Jurkat, Clone E6-1 (cell line): ENCODE measurements around the gene TESK2.

ENCODE experiments used
- DNase-seq: peaks from one replicate; pipeline ENCODE4 v3.0.0-alpha.2; 2011; ENCODE audit warnings: low read depth, low spot score
- H3K4me3 ChIP-seq: 2 replicates; pipeline ENCODE4 v1.5.1; 2011; ENCODE audit warnings: mild to moderate bottlenecking, low read length, control low read depth, moderate library complexity

The TESK2 gene

DNA sequence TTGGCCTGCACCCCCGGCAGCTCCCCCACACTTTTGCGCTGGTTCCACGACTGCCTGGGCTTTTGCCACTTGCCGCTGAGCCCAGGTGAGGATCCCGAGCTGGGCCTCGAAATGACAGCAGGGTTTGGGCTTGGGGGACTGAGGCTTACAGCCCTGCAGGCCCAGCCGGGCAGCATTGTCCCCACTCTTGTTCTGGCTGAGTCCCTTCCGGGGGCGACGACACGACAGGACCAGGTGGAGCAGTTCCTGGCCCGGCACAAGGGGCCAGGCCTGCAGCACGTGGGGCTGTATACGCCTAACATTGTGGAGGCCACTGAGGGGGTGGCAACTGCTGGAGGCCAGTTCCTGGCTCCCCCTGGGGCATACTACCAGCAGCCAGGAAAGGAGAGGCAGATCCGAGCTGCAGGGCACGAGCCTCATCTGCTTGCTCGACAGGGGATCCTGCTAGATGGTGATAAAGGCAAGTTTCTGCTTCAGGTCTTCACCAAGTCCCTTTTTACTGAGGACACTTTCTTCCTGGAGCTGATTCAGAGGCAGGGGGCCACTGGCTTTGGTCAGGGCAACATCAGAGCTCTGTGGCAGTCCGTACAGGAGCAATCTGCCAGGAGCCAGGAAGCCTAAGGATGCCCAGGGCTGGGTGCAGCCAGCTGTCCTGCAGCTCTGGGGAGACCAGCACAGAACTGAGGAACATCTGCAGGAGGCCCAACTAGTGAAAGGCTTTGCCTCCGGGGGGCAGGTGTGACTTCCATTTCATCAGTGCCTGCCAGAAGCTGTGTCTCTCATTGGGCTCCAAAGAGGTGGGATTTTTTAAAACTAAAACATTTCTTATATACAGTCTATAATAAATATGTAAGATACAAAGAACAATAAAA, 163.1 kb downstream of the TESK2 start:
- H3K4me3 ChIP-seq, result no peak overlapping the region
- no peak for DNase-seq

DNA sequence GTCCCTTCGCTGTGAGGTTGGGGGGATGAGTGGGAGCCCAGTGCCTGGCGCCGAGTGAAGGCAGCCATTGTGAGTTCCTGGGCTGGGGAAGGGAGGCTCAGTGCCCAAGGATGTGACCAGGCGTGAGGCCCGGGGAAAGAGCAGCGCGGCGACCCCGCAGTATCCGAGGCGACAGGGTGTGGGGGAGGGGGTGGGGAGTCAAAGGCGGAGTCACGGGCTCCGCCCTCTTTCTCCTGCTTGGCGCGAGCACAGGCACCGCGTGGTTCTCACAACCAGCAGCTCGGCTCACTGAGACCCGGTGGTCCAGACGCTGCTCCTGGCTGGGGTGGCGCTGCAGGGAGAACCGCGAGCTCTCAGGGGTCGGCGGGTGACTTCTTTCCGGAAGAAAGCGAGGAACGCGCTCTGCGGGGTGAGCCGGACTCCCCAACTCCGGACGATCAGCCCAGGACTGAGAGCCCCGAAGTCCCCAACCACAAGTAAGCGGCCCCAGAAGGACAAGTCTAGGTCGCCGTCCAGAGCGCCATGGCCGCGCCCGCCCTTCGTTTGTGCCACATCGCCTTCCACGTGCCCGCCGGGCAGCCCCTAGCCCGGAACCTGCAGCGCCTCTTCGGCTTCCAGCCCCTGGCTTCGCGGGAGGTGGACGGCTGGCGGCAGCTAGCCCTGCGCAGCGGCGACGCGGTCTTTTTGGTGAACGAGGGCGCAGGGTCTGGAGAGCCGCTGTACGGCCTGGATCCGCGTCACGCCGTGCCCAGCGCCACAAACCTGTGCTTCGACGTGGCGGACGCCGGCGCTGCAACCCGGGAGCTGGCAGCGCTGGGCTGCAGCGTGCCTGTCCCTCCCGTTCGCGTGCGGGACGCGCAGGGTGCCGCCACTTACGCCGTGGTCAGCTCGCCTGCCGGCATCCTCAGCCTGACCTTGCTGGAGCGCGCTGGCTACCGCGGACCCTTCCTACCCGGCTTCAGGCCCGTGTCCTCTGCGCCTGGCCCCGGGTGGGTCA, 164.0 kb downstream of the TESK2 start, which contains the start of gene HPDL:
TSS of gene HPDL (plus strand) at position 269 of the 997 bp plus-strand sequence. CDS start at position 523, 254 bp downstream.
- no peak within 1 kb of the TSS for H3K4me3 ChIP-seq
- no peak for DNase-seq

DNA sequence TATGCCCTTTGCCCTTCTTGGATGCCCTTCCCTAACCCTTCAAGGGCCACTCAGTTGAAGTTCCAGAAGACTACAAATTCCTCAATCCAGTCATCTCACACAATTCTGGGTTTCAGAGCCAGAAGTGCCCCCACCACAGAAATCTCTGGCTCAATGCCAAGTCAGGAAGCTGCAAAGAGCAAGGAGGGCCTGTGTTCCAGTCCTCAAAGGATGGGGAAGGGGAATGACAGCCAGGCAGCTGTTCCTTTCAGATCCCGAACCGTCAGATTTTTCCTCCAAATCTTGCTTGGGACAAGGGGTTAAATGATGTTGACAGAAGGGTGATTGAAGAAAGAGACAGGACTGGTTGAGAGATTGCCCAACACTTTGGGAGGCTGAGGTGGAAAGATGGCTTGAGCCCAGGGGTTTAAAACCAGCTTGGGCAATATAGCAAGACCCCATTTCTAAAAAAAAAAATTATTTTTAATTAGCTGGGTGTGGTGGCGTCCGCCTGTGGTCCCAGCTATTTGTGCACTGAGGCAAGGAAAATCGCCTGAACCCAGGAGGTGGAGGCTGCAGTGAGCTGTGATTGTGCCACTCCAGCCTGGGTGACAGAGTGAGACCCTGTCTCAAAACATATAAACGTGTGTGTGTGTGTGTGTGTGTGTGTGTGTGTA, 165.0 kb downstream of the TESK2 start:
- DNase-seq, result no peak
- no peak overlapping the region for H3K4me3 ChIP-seq

DNA sequence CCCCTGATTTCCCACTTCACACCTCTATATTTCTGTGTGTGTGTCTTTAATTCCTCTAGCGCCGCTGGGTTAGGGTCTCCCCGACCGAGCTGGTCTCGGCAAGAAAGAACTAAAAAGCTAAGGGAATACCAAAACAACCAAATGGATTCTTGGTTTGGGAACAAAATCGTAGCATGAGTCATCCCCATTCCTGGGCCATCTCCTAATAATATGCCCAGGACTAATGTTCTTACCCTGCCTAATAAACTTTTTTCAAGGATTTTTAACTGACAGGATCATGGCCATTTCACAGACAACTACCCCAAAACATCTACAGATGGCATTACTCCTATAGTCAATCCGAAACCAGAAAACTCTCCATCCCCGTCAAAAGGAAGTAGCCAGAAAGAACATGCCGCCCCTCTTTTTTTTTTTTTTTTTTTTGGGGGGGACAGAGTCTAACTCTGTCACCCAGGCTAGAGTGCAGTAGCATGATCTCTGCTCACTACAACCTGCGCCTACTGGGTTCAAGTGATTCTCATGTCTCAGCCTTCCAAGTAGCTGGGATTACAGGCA, 168.4 kb downstream of the TESK2 start:
- no peak for DNase-seq
- no peak overlapping the region for H3K4me3 ChIP-seq

DNA sequence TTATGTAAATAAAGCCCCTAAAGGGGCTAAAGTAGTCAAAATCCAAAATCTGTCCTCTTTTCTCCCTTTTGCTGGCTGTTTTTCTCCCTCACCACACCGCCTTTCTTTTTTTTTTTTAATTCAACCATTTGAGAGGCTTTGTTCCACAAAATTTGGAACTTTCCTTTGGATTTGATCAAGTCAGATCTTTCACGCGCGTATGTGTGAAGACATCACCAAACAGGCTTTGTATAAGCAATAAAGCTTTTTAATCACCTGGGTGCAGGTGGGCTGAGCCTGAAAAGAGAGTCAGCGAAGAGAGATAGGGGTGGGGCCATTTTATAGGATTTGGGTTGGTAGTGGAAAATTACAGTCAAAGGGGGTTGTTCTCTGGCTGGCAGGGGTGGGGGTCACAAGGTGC, 169.5 kb downstream of the TESK2 start:
- no peak overlapping the region for H3K4me3 ChIP-seq
- DNase-seq, result no peak

DNA sequence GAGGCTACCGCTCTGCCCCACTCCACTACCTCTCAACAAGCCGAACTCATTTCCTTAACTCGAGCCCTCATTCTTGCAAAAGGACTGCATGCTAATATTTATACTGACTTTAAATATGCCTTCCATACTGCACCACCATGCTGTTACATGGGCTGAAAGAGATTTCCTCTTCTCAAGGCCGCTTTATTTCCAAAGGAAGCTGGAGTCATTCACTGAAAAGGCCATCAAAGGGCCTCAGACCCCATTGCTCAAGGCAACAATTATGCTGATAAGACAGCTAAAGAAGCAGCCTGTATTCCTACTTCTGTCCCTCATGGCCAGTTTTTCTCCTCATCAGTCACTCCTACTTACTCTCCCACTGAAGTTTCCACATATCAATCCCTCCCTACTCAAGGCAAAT, 171.2 kb downstream of the TESK2 start:
- no peak overlapping the region for H3K4me3 ChIP-seq
- no peak for DNase-seq

DNA sequence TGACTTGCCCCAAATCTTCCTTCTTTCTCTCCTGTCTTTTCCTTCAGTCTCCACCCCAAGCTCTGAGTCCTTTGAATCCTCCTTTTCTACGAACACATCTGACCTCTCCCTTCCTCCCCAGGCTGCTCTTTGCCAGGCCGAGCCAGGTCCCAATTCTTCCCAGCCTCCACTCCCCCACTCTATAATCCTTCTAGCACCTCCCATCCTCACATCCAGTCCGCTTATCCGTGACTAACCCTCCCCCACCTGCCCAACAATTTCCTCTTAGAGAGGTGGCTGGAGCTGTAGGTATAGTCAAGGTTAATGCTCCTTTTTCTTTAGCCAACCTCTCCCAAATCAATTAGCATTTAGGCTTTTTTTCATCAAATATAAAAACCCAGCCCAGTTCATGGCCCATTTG, 173.8 kb downstream of the TESK2 start:
- H3K4me3 ChIP-seq, result no peak overlapping the region
- DNase-seq, result no peak

DNA sequence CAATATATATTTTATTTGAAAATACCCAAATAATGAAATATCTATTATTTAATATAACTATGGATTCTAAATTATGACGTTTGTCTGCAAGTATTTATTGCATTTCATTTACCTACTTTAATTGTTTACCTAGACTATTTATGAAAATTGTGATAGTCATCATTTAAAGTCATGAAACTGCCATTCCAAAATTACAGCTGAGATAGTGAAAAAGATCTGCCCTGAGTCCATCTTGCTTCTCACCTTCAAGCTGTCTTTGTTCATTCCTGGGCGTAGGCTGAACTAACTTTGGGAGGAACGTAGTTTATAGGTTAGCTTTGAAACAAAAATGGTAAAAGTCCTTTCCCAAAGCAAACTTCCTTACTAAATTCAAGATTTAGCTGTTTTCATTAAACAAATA, 176.7 kb downstream of the TESK2 start:
- DNase-seq, result no peak
- H3K4me3 ChIP-seq, result no peak overlapping the region

DNA sequence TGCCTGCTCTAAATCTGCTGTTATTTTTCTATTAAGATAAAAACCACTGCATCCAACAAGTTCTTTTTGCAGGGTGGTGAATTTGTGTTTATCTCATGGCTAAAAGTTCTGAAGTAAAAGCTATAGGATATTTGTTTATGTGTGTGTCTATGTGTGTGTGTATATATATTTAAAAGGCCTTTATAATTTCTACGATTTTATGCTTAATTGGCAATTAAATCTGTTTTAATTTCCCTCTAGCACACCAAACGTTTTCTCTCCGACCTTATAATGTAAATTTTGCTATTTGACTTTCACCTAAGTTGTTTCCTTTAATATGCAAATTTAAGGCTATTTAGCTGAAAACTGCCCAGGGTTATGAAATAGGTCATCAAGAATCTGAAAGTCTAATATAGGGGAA, 184.1 kb downstream of the TESK2 start:
- no peak overlapping the region for H3K4me3 ChIP-seq
- DNase-seq, result no peak

DNA sequence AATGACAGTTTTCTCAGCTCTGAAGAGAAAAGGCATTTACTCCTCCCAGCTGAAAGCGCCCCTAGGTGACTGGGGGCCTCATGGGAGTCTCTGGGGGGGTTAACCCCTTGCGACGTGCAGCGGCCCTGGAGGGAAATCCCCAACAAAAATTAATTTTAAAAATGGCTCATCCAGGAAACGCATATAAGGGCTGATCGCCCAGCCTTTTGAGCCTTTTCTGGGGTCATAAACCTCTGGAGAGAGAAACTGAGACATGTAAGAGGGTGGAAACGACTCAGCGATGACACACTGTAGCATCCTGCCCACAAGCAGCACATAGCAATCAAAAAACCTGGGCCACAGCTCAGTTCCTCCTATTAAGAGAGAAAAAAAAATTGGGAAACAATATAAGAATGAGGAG, 184.6 kb downstream of the TESK2 start:
- H3K4me3 ChIP-seq, result no peak overlapping the region
- DNase-seq, result no peak

DNA sequence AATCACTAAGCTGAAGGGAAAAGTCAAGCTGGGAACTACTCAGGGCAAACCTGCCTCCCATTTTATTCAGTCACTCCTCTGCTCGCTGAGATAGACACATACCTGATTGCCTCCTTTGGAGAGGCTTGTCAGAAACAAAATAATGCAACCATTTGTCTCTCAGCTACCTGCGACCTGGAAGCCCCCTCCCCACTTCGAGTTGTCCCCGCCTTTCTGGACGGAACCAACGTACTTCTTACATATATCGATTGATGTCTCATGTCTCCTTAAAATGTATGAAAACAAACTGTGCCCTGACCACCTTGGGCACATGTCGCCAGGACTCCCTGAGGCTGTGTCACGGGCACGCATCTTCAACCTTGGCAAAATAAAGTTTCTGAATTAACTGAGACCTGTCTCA, 185.7 kb downstream of the TESK2 start:
- DNase-seq, result no peak
- H3K4me3 ChIP-seq, result no peak overlapping the region

DNA sequence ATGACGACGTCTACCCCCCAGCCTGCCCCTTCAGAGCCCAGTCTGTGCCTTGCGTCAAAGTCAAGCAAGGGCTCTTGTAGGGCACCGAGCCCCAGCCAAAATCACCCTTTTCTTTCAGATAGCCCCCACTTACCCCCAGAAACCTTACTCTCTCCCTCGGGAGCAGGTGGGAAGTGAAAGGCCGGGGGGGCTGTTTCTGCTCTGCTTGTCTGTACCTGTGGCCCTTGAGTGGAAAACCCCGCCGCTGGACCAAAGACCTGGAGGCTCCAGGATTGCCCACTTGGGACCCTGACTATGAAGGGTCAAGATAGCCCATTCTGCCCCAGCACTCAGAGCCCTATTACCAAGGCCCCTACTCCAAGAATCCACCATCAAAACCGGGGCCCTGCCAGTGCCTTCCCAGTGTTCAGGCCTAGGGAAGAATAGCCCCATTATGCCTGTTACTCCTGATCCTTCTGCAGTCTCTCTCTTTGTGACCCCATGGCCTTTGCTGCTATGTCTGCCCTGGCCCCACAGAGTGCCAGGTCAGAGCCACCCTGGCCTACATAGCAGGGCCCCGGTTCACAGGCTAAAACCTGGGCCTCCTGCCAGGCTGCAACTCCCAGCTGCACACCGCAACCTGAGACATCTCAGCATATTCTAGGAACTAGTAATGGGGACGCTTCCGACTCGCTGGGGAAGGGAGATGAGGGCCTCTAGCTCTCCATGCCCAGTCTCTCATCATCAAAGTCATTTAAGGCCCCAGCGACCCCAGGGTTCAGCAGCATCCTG, 186.5 kb downstream of the TESK2 start:
- DNase-seq, result no peak
- H3K4me3 ChIP-seq, result peak overlapping the region; percentile 58

DNA sequence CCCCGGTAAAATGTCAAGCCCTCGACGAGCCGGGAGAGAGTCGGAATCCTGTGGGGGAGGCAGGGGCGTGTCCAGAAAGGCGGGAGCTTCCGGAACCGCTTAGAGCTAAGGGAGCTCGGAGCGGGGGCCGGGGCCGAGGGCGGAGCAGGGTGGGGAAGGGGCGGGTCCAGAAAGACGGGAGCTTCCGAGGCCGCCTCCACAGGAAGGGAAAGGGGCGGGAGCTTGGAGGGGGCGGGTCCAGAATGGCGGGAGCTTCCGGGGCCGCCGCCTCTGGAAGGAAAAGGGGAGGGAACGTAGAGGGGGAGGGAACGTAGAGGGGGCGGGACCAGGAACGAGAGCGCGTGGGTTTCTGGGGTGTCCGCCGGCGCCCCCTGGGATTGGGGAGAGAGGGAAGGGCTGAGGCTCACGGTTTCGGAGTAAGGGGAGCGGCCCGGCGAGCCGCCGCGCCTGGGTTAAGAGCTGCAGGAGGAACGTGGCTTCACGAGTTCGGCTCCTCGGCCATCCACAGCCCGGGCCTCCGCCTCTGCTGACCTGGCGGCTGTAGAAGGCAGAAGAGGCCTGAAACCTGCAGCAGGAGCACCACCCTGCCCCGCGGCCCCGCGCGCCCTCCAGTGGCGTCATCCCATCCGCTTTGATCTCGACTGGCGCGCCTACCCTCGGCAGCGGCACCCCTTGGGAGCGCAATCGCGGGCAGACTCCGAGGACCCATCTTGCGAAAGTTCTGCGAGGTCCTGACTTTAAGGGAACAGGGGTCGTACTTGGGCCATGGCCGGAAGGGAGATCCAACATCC, 187.2 kb downstream of the TESK2 start:
- DNase-seq, result peak; percentile 94
- H3K4me3 ChIP-seq, result peak overlapping the region; percentile 64

DNA sequence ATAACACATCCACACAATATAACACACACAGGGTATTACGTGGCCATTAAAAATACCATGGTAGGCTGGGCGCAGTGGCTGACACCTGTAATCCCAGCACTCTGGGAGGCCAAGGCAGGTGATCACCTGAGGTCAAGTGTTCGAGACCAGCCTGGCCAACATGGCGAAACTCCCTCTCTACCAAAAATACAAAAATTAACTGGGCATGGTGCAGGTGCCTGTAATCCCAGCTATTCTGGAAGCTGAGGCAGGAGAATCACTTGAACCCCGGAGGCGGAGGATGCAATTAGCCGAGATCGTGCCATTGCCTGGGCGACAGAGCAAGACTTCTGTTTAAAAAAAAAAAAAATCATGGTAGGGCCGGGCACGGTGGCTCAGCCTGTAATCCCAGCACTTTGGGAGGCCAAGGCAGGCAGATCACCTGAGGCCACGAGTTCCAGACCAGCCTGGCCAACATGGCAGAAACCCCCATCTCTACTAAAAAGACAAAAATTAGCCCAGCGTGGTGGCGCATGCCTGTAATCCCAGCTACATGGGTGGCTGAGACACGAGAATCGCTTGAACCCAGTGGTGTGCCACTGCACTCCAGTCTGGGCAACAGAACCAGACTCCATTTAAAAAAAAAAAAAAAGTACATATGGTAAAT, 188.3 kb downstream of the TESK2 start:
- DNase-seq, result no peak
- H3K4me3 ChIP-seq, result peak overlapping the region; percentile 64

DNA sequence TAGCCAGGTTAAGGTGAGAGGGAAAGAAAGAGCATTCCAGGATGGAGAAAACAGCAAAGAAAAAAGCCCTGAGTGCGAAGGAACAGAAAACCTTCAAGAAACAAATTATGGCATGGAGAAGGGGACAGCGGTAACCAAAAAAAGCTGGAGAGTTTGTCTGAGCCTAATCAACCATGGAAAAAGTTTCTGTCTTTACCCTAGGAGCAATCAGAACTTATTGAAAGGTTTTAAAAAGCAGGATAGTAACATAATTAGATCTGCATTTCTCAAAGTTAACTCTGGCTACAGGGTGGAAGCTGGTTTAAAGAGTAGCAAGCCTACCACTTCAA, 190.3 kb downstream of the TESK2 start:
- H3K4me3 ChIP-seq, result no peak overlapping the region
- no peak for DNase-seq

DNA sequence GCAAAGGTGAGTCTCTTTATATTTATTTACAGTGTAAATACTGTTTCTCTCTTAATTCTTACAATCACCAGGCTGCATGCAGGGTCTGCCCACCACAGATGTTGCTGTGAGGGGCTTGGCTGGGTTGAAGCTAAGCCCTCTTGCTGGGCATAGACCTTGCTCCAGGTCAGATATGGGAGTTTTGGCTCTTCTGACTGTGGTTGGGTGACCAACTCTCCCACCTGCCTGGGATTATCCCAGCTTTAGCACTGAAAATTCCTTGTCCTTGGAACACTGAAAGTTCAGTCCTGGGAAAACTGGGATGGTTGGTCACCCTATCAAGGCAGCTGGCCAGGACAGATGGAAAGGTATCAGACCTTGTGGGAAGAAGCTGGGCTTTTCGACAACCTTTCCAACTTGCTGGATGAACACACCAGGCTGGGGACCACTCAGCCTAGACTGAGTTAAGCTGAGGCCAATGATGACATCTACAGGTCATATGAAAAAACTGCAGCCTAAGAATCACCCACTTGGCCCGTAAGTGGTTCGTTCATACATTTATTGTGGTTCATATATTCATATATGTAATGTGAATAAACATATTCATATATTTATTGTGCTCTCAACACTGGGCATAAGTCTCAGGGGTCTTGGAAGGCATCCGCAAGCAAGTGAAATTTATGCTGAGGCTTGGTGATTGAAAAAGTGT, 190.8 kb downstream of the TESK2 start:
- no peak overlapping the region for H3K4me3 ChIP-seq
- DNase-seq, result peak; percentile 72

DNA sequence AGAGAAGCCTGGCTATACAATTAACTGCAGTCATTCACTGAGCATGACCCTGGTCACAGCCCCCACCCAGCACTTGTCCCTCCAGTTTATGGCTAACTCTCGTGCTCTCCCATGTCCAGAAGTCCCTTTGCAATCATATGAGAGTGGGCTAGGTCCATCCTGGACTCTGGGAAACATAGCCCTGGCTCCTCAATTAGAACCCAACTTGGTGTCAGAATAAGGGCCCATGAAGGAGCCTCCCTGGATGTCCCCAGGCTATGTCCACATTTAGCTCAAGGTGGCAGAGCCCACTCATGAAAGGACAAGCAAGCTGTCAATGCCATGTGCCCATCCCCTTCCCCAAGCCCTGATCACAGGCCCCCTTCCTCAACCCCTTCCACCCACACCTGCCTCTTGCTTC, 191.7 kb downstream of the TESK2 start:
- DNase-seq, result no peak
- no peak overlapping the region for H3K4me3 ChIP-seq
